Limb (tissue), 2 donors: Measurements from ENCODE around the gene ZYG11B.
"Not testable (repeated sequence)": the region's sequence is repeated elsewhere in the genome, so short reads cannot be mapped to it uniquely, and the experiment has no call there.

Experiments
- DNase-seq, 2 donors: peaks; one replicate each; pipeline ENCODE4 v3.0.0-alpha.2; 2016; ENCODE audit errors: extremely low spot score in 2 of 2

Gene ZYG11B

GRCh38 chr1:52751589-52752483, 25.6 kb downstream of the ZYG11B start:
- DNase-seq = peak in 1 of 2 donors; percentile 36

GRCh38 chr1:52752484-52752826, 26.2 kb downstream of the ZYG11B start:
- DNase-seq = no peak

- no peak for DNase-seq
Measured at GRCh38 chr1:52753169-52753568, 26.9 kb downstream of the ZYG11B start.

- DNase-seq = no peak
Measured at GRCh38 chr1:52756020-52756419, 29.8 kb downstream of the ZYG11B start.

- no peak for DNase-seq
Measured at GRCh38 chr1:52759908-52760307, 33.7 kb downstream of the ZYG11B start.

- no peak for DNase-seq
Measured at GRCh38 chr1:52767596-52768280, 41.5 kb downstream of the ZYG11B start.

GRCh38 chr1:52769346-52770033, 43.2 kb downstream of the ZYG11B start:
- DNase-seq = no peak

GRCh38 chr1:52771384-52771783, 45.1 kb downstream of the ZYG11B start:
- no peak for DNase-seq

GRCh38 chr1:52786148-52786547, 59.9 kb downstream of the ZYG11B start:
- DNase-seq = no peak

- not testable (repeated sequence) for DNase-seq
Measured at GRCh38 chr1:52790429-52790828, 64.2 kb downstream of the ZYG11B start.

- DNase-seq = no peak
Measured at GRCh38 chr1:52792036-52792435, 65.8 kb downstream of the ZYG11B start.

- DNase-seq = not testable (repeated sequence)
Measured at GRCh38 chr1:52793717-52794116, 67.5 kb downstream of the ZYG11B start.

GRCh38 chr1:52795464-52795863, 69.2 kb downstream of the ZYG11B start:
- no peak for DNase-seq

- no peak for DNase-seq
Measured at GRCh38 chr1:52798331-52798730, 72.1 kb downstream of the ZYG11B start.

- no peak for DNase-seq
Measured at GRCh38 chr1:52801011-52801410, 74.8 kb downstream of the ZYG11B start.

GRCh38 chr1:52804083-52804482, 77.8 kb downstream of the ZYG11B start:
- DNase-seq = not testable (repeated sequence)

- DNase-seq = no peak
Measured at GRCh38 chr1:52814465-52814864, 88.2 kb downstream of the ZYG11B start.

- DNase-seq = not testable (repeated sequence)
Measured at GRCh38 chr1:52820830-52821229, 94.6 kb downstream of the ZYG11B start.

- DNase-seq = no peak
Measured at GRCh38 chr1:52825868-52826267, 99.6 kb downstream of the ZYG11B start.

GRCh38 chr1:52834798-52835197, 108.5 kb downstream of the ZYG11B start:
- DNase-seq = no peak

- no peak for DNase-seq
Measured at GRCh38 chr1:52836035-52836434, 109.8 kb downstream of the ZYG11B start.

- not testable (repeated sequence) for DNase-seq
Measured at GRCh38 chr1:52839175-52839574, 112.9 kb downstream of the ZYG11B start.
